Endothelial cell (in vitro differentiated cells): Measurements from ENCODE around the gene SEC23B. TPM values are rescaled to one million over a fixed set of nuclear protein-coding genes. Genes with fewer than 3 reads are reported as not detected.
"Not testable (repeated sequence)": the region's sequence is repeated elsewhere in the genome, so short reads cannot be mapped to it uniquely, and the experiment has no call there.

Experiments
- DNase-seq: peaks from one replicate; pipeline ENCODE4 v3.0.0; 2021; ENCODE audit warnings: low spot score
- H3K27ac Mint-ChIP-seq: one replicate; pipeline ENCODE4 v1.8.0; 2021; ENCODE audit warnings: mixed read lengths, inconsistent platforms; ENCODE audit not compliant: unreplicated experiment
- H3K27me3 Mint-ChIP-seq: one replicate; pipeline ENCODE4 v1.8.0; 2021; ENCODE audit warnings: mild to moderate bottlenecking, moderate library complexity, mixed read lengths, inconsistent platforms; ENCODE audit not compliant: unreplicated experiment
- H3K36me3 Mint-ChIP-seq: one replicate; pipeline ENCODE4 v1.8.0; 2021; ENCODE audit warnings: mild to moderate bottlenecking, low read depth, mixed read lengths, inconsistent platforms; ENCODE audit not compliant: unreplicated experiment
- H3K4me1 Mint-ChIP-seq: one replicate; pipeline ENCODE4 v1.8.0; 2021; ENCODE audit warnings: mild to moderate bottlenecking, mixed read lengths, inconsistent platforms; ENCODE audit not compliant: unreplicated experiment
- H3K4me3 Mint-ChIP-seq: one replicate; pipeline ENCODE4 v1.8.0; 2021; ENCODE audit warnings: mild to moderate bottlenecking, mixed read lengths, inconsistent platforms; ENCODE audit not compliant: unreplicated experiment
- H3K9me3 Mint-ChIP-seq: one replicate; pipeline ENCODE4 v1.8.0; 2021; ENCODE audit warnings: mixed read lengths, inconsistent platforms; ENCODE audit not compliant: unreplicated experiment
- total RNA-seq: library from RNA; stranded (reverse); fragmentation: NEBNext Ultra II Directional; extraction: Animal tissue kit (Norgen Biotek cat#: 25700); gene quantifications from one replicate; pipeline ENCODE4 v1.2.1, GENCODE V29; 2021; ENCODE audit not compliant: unreplicated experiment
- TF ChIP-seq, protein P1 (sequence below): fragments of 200-600 bp; sonication (generic); IDR thresholded peaks from one replicate; pipeline ENCODE4 v1.5.0; 2021; ENCODE audit warnings: antibody characterized with exemption; ENCODE audit not compliant: unreplicated experiment

The SEC23B gene
- total RNA-seq, 1 donor from 2014 or later = 33.7 TPM

DNA sequence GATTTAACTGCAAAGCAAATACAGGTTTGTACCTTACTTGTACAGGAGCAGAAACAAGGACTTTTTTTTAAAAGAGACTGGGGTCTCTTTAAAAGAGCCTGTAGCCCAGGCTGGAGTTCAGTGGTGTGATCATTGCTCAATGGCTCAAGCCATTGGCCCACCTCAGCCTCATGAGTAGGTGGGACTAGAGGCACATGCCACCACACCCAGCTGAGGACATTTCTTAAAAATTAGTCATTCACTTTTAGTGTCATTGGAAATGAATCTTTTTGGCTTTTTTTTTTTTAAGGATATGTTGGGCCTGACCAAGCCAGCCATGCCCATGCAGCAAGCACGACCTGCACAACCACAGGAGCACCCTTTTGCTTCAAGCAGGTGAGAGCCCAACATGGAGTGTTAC is 16.9 kb downstream of the SEC23B start:
- Mint-ChIP-seq H3K4me3 (no peak overlapping the region), H3K36me3 (peaks cover 36% of the 10 kb centered on the region)
- no peak for DNase-seq

GRCh38 chr20:18526761-18527160 is 19.0 kb downstream of the SEC23B start:
- not testable (repeated sequence) for DNase-seq, H3K4me3 Mint-ChIP-seq, H3K4me1 Mint-ChIP-seq, H3K9me3 Mint-ChIP-seq, H3K27ac Mint-ChIP-seq, H3K27me3 Mint-ChIP-seq
- peaks cover 41% of the 10 kb centered on the region for H3K36me3 Mint-ChIP-seq

More for the DNA sequence above, 16.9 kb downstream of the SEC23B start:
- TF ChIP-seq, protein P1, sequence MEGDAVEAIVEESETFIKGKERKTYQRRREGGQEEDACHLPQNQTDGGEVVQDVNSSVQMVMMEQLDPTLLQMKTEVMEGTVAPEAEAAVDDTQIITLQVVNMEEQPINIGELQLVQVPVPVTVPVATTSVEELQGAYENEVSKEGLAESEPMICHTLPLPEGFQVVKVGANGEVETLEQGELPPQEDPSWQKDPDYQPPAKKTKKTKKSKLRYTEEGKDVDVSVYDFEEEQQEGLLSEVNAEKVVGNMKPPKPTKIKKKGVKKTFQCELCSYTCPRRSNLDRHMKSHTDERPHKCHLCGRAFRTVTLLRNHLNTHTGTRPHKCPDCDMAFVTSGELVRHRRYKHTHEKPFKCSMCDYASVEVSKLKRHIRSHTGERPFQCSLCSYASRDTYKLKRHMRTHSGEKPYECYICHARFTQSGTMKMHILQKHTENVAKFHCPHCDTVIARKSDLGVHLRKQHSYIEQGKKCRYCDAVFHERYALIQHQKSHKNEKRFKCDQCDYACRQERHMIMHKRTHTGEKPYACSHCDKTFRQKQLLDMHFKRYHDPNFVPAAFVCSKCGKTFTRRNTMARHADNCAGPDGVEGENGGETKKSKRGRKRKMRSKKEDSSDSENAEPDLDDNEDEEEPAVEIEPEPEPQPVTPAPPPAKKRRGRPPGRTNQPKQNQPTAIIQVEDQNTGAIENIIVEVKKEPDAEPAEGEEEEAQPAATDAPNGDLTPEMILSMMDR = no peak
- H3K27ac Mint-ChIP-seq = no peak overlapping the region
- no peaks in the 10 kb centered on the region for H3K27me3 Mint-ChIP-seq
- H3K4me1 Mint-ChIP-seq = no peaks in the 10 kb centered on the region
- no peaks in the 10 kb centered on the region for H3K9me3 Mint-ChIP-seq

- Mint-ChIP-seq H3K4me1 (no peaks in the 10 kb centered on the region), H3K4me3 (no peak overlapping the region), H3K27ac (no peak overlapping the region), H3K9me3 (no peaks in the 10 kb centered on the region), H3K36me3 (peaks cover 46% of the 10 kb centered on the region), H3K27me3 (no peaks in the 10 kb centered on the region)
- TF ChIP-seq, protein P1 = no peak
- DNase-seq = no peak
Observed at GRCh38 chr20:18527339-18527738, 19.6 kb downstream of the SEC23B start.

DNA sequence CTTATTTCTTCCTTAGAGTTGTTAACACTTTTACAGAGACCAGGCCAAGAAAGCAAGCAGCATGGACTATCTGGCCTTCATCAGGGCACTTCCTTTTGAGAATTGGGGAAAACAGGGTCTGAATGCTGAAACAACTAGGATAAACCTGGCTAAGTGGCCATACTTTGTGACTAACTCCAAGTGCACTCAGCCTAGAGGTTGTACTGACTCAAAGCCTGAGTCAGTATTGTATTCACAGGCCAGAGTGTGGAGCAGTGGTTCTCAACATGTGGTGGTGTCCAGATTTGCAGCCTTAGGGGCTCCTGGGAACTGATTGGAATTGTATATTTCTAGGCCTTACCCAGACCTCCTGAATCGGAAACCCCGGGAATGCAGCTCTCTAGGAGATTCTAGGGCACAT is 20.1 kb downstream of the SEC23B start:
- Mint-ChIP-seq H3K27me3 (no peaks in the 10 kb centered on the region), H3K4me1 (no peaks in the 10 kb centered on the region), H3K4me3 (no peak overlapping the region), H3K27ac (no peak overlapping the region), H3K9me3 (no peaks in the 10 kb centered on the region), H3K36me3 (peaks cover 50% of the 10 kb centered on the region)
- TF ChIP-seq, protein P1 = no peak
- no peak for DNase-seq

GRCh38 chr20:18529041-18529440 is 21.3 kb downstream of the SEC23B start:
- DNase-seq = no peak
- TF ChIP-seq, protein P1 = no peak
- Mint-ChIP-seq H3K4me3 (no peak overlapping the region), H3K9me3 (no peaks in the 10 kb centered on the region), H3K4me1 (no peaks in the 10 kb centered on the region), H3K36me3 (peaks cover 50% of the 10 kb centered on the region), H3K27me3 (no peaks in the 10 kb centered on the region), H3K27ac (no peak overlapping the region)

- Mint-ChIP-seq H3K27me3 (peaks cover under 1% of the 10 kb centered on the region), H3K4me1 (no peaks in the 10 kb centered on the region), H3K9me3 (no peaks in the 10 kb centered on the region), H3K36me3 (peaks cover 47% of the 10 kb centered on the region), H3K27ac (no peak overlapping the region), H3K4me3 (no peak overlapping the region)
- TF ChIP-seq, protein P1 = no peak
- no peak for DNase-seq
Observed at GRCh38 chr20:18532626-18533025, 24.9 kb downstream of the SEC23B start.
